ENCODE results near the gene HTRA3. TPM values are rescaled to one million over a fixed set of nuclear protein-coding genes. Genes with fewer than 3 reads are reported as not detected.

The HTRA3 gene
- total RNA-seq: 10 to 100 TPM in 2 of 4 donors, 1 to 10 TPM in 2; 3.3 to 22.5 (median 10.3) TPM

DNA sequence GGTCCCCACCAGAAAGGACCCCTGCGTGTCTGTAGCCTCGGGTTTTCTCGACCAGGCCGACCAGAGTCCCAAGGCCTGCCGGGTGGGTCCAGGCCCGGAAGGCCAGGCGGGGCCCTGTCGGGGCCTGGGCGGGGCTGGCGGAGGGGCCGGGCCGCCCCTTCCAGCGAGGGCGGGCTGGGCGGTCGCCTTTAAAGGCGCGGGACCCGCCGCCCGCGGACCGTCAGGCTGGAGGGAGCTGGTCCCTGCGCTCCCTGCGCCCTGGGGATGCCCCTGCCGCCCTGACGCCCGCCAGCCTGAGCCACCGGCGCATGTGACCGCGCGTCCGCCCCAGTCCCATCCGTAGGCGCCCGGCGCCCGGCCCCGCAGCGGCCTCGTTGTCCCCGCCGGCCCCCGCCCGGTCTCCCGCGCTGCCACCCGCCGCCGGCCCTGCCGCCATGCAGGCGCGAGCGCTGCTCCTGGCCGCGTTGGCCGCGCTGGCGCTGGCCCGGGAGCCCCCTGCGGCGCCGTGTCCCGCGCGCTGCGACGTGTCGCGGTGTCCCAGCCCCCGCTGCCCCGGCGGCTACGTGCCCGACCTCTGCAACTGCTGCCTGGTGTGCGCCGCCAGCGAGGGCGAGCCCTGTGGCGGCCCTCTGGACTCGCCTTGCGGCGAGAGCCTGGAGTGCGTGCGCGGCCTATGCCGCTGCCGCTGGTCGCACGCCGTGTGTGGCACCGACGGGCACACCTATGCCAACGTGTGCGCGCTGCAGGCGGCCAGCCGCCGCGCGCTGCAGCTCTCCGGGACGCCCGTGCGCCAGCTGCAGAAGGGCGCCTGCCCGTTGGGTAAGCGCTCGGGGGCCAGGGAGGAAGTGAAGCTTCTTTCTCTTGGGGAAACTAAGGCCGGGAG is at the start of gene HTRA3:
Gene HTRA3, plus strand, starts transcription at position 220 of the 883 bp plus-strand sequence. Its CDS starts 215 bp downstream, at position 435.
- peak within 1 kb of the TSS; percentile 57 for H3K27ac ChIP-seq
- peaks cover 25% of the 10 kb centered on the region for H3K27me3 ChIP-seq
- H3K36me3 ChIP-seq: no peaks in the 10 kb centered on the region
- H3K4me3 ChIP-seq: peak within 1 kb of the TSS; percentile 57
- 0% methylated on average over 1 of the region's 111 CpGs for WGBS
- H3K9me3 ChIP-seq: no peaks in the 10 kb centered on the region
- H3K4me1 ChIP-seq: peaks cover 38% of the 10 kb centered on the region
- TF ChIP-seq, protein P1, sequence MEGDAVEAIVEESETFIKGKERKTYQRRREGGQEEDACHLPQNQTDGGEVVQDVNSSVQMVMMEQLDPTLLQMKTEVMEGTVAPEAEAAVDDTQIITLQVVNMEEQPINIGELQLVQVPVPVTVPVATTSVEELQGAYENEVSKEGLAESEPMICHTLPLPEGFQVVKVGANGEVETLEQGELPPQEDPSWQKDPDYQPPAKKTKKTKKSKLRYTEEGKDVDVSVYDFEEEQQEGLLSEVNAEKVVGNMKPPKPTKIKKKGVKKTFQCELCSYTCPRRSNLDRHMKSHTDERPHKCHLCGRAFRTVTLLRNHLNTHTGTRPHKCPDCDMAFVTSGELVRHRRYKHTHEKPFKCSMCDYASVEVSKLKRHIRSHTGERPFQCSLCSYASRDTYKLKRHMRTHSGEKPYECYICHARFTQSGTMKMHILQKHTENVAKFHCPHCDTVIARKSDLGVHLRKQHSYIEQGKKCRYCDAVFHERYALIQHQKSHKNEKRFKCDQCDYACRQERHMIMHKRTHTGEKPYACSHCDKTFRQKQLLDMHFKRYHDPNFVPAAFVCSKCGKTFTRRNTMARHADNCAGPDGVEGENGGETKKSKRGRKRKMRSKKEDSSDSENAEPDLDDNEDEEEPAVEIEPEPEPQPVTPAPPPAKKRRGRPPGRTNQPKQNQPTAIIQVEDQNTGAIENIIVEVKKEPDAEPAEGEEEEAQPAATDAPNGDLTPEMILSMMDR (IDR thresholded peaks at IDR 0.05): no peak
- TF ChIP-seq POLR2A (IDR thresholded peaks at IDR 0.05): peak; percentile 65 to 92
- DNase-seq (ENCODE audit: low spot score in 2 of 2): no peak

GRCh38 chr4:8220661-8221450 is 48.7 kb upstream of the HTRA3 start:
- Histone ChIP-seq H3K27me3 (no peaks in the 10 kb centered on the region), H3K27ac (peak overlapping the region; percentile 55), H3K4me3 (no peak overlapping the region), H3K36me3 (peaks cover 31% of the 10 kb centered on the region), H3K9me3 (no peaks in the 10 kb centered on the region), H3K4me1 (peaks cover 14% of the 10 kb centered on the region)
- no peak for TF ChIP-seq POLR2AphosphoS5 (IDR thresholded peaks at IDR 0.05)
- TF ChIP-seq, protein P1 (IDR thresholded peaks at IDR 0.05): no peak
- no peak for TF ChIP-seq POLR2A (IDR thresholded peaks at IDR 0.05)
- no peak for TF ChIP-seq EP300 (IDR thresholded peaks at IDR 0.05)
- DNase-seq (ENCODE audit: low spot score in 2 of 2): no peak
- WGBS: 86% methylated on average over 5 of the region's 7 CpGs

- TF ChIP-seq POLR2A (IDR thresholded peaks at IDR 0.05) (no peak), EP300 (IDR thresholded peaks at IDR 0.05) (no peak), POLR2AphosphoS5 (IDR thresholded peaks at IDR 0.05) (peak in 1 of 3 donors; percentile 38)
- TF ChIP-seq, protein P1 (IDR thresholded peaks at IDR 0.05): no peak
- peaks cover 14% of the 10 kb centered on the region for H3K4me1 ChIP-seq
- no peak for DNase-seq (ENCODE audit: low spot score in 2 of 2)
- H3K4me3 ChIP-seq: no peak overlapping the region
- H3K27ac ChIP-seq: no peak overlapping the region
- H3K27me3 ChIP-seq: no peaks in the 10 kb centered on the region
- peaks cover 24% of the 10 kb centered on the region for H3K36me3 ChIP-seq
- H3K9me3 ChIP-seq: no peaks in the 10 kb centered on the region
- 42% methylated on average over 5 of the region's 5 CpGs for WGBS
Observed at GRCh38 chr4:8221476-8221875, 48.1 kb upstream of the HTRA3 start.

GRCh38 chr4:8221985-8222384 is 47.6 kb upstream of the HTRA3 start:
- H3K4me3 ChIP-seq: no peak overlapping the region
- DNase-seq (ENCODE audit: low spot score in 2 of 2): no peak
- TF ChIP-seq POLR2AphosphoS5 (IDR thresholded peaks at IDR 0.05): no peak
- no peak for TF ChIP-seq EP300 (IDR thresholded peaks at IDR 0.05)
- no peak for TF ChIP-seq POLR2A (IDR thresholded peaks at IDR 0.05)
- TF ChIP-seq, protein P1 (IDR thresholded peaks at IDR 0.05): no peak
- peak overlapping the region; percentile 56 for H3K27ac ChIP-seq
- no peaks in the 10 kb centered on the region for H3K9me3 ChIP-seq
- peaks cover 19% of the 10 kb centered on the region for H3K36me3 ChIP-seq
- H3K4me1 ChIP-seq: peaks cover 14% of the 10 kb centered on the region
- no peaks in the 10 kb centered on the region for H3K27me3 ChIP-seq

Data from suprapubic skin (tissue), 4 donors.